Skeletal muscle tissue (tissue), 4 donors: Measurements from ENCODE around the gene F11. TPM values are rescaled to one million over a fixed set of nuclear protein-coding genes. Genes with fewer than 3 reads are reported as not detected.

ENCODE experiments used
- H3K27ac ChIP-seq: one replicate; pipeline ENCODE4 v1.7.0; 2013; ENCODE audit warnings: mild to moderate bottlenecking, low read depth, low read length, inconsistent platforms
- H3K27me3 ChIP-seq, 3 donors: one replicate each; pipeline ENCODE4 v1.7.0; 2013; ENCODE audit warnings: low read length in 3 of 3; ENCODE audit not compliant: control insufficient read depth in 3 of 3, insufficient read depth in 3 of 3
- H3K36me3 ChIP-seq, 3 donors: one replicate each; pipeline ENCODE4 v1.7.0; 2013; ENCODE audit warnings: low read length in 3 of 3; ENCODE audit not compliant: control insufficient read depth in 3 of 3, insufficient read depth in 3 of 3
- H3K4me1 ChIP-seq, 3 donors: one replicate each; pipeline ENCODE4 v1.7.0; 2013; ENCODE audit warnings: low read length in 3 of 3, mild to moderate bottlenecking in 3 of 3; ENCODE audit not compliant: control insufficient read depth in 3 of 3, insufficient read depth in 3 of 3
- H3K4me3 ChIP-seq, 3 donors: one replicate each; pipeline ENCODE4 v1.7.0; 2013; ENCODE audit warnings: low read length in 3 of 3
- H3K9ac ChIP-seq, 3 donors: one replicate each; pipeline ENCODE4 v1.7.0; 2013; ENCODE audit warnings: low read length in 3 of 3, mild to moderate bottlenecking in 3 of 3, moderate library complexity in 2 of 3, low read depth in 1 of 3
- H3K9me3 ChIP-seq, 3 donors: one replicate each; pipeline ENCODE4 v1.7.0; 2013; ENCODE audit warnings: low read length in 3 of 3; ENCODE audit not compliant: control insufficient read depth in 3 of 3
- total RNA-seq: library from RNA; depleted of rRNA; stranded (reverse); fragments of >200 nt; gene quantifications from one replicate; pipeline ENCODE4 v1.2.3, GENCODE V29; 2014
- donor health status: Osteomylitis.

Gene F11
- not detected for total RNA-seq

DNA sequence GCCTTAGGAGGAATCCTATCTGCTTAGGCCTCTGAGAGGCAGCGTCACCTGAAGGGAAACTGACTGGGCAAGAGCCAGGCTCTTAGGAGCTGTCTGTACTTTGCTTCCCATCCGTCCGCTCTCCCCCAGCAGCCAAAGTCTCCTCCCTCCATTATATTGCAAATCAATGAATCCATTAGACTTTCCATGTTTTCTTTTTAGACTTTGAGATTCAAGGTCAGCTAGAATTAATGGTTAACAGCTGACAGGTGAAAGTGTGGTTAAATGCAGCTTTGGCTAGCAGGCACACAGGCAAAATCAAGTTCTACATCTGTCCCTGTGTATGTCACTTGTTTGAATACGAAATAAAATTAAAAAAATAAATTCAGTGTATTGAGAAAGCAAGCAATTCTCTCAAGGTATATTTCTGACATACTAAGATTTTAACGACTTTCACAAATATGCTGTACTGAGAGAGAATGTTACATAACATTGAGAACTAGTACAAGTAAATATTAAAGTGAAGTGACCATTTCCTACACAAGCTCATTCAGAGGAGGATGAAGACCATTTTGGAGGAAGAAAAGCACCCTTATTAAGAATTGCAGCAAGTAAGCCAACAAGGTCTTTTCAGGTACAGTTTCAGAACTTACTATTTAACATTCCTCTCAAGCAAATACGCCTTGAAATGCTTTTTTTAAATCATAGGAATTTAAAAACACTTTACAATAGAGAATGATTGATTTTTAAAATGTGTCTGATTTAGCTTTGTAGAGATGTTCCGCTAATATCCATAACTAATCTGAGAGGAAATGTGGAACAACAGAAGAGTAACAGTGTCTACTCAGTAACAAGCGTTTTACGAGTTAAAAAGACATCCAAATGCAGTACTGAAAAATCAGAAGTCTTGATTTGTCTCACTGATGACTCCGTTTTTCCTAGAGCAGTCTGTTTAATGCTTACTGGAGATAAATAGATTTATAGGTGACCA is at the start of gene F11:
Gene F11, plus strand, starts transcription at position 507 of the 970 bp plus-strand sequence. CDS start 948 bp downstream, outside the sequence.
- H3K36me3 ChIP-seq, result no peaks in the 10 kb centered on the region
- H3K27ac ChIP-seq, result no peak within 1 kb of the TSS
- H3K4me3 ChIP-seq, result no peak within 1 kb of the TSS
- no peaks in the 10 kb centered on the region for H3K27me3 ChIP-seq
- H3K9me3 ChIP-seq, result no peaks in the 10 kb centered on the region
- peaks cover 0 to under 1% (median 0%) of the 10 kb centered on the region in 3 donors for H3K4me1 ChIP-seq
- H3K9ac ChIP-seq, result no peak within 1 kb of the TSS

DNA sequence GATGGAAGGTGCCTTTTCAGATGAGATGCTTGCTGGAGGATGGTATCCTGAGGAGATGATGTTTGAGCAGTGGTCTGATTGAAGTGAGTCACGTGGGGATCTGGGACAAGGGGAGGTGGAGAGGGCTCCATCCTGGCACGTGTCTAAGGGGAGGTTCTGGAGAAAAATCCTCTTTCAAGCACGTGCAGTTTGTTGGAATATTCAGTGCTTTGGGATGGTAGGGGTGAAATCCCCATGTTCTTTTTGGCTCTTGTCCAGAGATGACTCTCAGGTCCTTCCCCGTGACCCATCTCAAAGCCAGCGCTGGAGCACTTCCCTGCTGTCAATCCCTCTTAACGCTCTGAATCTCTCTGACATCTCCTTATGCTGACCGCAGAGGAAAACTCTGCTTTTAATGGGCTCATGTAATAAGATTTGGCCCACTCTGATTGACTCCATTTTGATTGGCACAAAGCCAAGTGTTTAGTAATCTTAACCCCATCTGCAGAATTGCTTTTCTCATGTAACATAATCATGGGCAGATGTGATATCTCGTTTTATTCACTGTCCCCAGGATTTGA is 49.4 kb upstream of the F11 start:
- Histone ChIP-seq H3K36me3 (no peaks in the 10 kb centered on the region), H3K4me1 (no peaks in the 10 kb centered on the region), H3K9ac (no peak overlapping the region), H3K27ac (no peak overlapping the region), H3K27me3 (no peaks in the 10 kb centered on the region), H3K9me3 (no peaks in the 10 kb centered on the region), H3K4me3 (no peak overlapping the region)

DNA sequence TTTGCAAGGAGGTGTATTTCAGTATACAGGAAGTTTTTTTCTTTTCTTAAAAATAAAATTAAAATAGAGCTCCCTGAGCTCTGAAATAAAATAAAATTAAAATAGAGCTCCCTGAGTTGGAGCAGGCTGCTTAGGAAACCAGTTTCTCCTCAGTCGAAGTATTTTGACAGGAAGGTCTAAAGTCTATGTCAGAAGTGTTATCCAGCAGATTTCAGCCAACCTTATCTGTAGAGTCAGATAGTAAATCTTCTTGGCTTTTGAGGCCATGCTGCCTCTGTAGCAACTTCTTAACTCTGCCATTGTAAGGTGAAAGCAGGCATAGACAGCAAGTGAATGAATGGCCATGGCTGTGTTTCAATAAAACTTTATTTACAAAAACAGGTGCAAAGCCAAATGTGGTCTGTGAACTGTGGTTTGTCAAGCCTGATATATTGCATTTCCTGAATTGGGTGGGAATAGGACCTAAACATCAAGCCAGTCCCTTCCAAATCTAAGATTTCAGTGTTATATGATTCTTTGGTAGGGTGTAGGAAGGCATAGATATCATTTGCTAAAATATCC is 48.2 kb upstream of the F11 start:
- H3K27ac ChIP-seq, result no peak overlapping the region
- H3K4me3 ChIP-seq, result no peak overlapping the region
- H3K36me3 ChIP-seq, result peaks cover 0 to 2% (median 0%) of the 10 kb centered on the region in 3 donors
- H3K27me3 ChIP-seq, result no peaks in the 10 kb centered on the region
- H3K9me3 ChIP-seq, result no peaks in the 10 kb centered on the region
- no peaks in the 10 kb centered on the region for H3K4me1 ChIP-seq
- no peak overlapping the region for H3K9ac ChIP-seq

- no peak overlapping the region for H3K4me3 ChIP-seq
- no peak overlapping the region for H3K27ac ChIP-seq
- H3K27me3 ChIP-seq, result no peaks in the 10 kb centered on the region
- peaks cover 0 to 3% (median 2%) of the 10 kb centered on the region in 3 donors for H3K9me3 ChIP-seq
- no peak overlapping the region for H3K9ac ChIP-seq
- peaks cover 0 to 2% (median 0%) of the 10 kb centered on the region in 3 donors for H3K36me3 ChIP-seq
- H3K4me1 ChIP-seq, result no peaks in the 10 kb centered on the region
These were observed 44.4 kb upstream of the F11 start for GRCh38 chr4:186221624-186222023.

DNA sequence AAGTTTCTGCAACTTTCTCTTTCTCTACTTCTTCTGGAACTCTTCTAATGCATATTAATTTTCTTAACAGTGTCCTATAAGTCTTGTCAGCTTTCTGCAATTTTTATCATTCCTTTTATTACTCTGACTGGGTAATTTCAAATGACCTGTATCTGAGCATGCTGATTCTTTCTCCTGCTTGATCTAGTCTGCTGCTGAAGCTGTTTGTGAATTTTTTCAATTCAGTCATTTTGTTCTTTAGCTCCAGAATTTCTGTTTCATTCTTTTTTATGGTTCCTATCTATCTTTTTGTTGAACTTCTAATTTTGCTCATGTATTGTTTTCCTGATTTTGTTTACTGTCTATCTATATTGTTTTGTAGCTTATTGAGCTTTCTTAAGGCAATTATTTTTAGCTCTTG is 40.1 kb upstream of the F11 start:
- Histone ChIP-seq H3K4me3 (no peak overlapping the region), H3K9ac (no peak overlapping the region), H3K4me1 (peaks cover 0 to 6% (median 3%) of the 10 kb centered on the region in 3 donors), H3K27ac (no peak overlapping the region), H3K36me3 (peaks cover 0 to 2% (median 0%) of the 10 kb centered on the region in 3 donors), H3K9me3 (peaks cover 0 to 5% (median 2%) of the 10 kb centered on the region in 3 donors), H3K27me3 (no peaks in the 10 kb centered on the region)

DNA sequence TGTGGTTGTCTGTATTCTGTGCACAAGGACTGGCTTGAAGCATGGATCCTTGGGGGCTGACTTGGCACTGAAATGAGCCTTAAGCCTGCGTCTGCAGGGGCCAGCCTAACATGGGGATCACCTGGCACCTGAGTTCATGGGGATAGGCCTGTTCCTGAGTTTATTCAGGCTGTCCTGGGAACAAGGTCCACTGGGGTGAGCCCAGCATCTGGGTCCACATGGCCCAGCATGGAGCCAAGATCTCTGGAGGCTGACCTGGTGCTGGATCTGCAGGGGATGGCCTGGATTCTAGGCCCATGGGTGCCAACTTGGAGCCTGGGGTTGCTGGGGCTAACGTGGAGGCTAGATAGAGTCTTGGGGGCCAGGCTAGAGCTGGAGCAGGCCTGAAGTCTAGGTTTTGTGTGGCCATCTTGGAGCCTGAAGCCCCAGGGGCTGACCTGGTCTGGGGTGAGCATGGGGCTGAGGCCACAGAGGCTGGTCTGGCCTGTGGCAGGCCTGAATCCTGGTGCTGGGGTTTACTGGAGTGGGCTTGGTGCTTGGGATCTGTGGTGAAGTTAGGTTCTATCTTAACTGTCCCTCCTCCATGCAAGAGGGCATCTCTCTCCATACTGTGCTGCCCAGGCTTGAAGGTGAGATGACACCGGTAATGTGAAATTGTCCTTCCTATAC is 39.3 kb upstream of the F11 start:
- Histone ChIP-seq H3K9ac (no peak overlapping the region), H3K4me3 (no peak overlapping the region), H3K9me3 (peaks cover 0 to 5% (median 2%) of the 10 kb centered on the region in 3 donors), H3K4me1 (peaks cover 0 to 6% (median 3%) of the 10 kb centered on the region in 3 donors), H3K27ac (no peak overlapping the region), H3K27me3 (no peaks in the 10 kb centered on the region), H3K36me3 (peaks cover 0 to 2% (median 0%) of the 10 kb centered on the region in 3 donors)

DNA sequence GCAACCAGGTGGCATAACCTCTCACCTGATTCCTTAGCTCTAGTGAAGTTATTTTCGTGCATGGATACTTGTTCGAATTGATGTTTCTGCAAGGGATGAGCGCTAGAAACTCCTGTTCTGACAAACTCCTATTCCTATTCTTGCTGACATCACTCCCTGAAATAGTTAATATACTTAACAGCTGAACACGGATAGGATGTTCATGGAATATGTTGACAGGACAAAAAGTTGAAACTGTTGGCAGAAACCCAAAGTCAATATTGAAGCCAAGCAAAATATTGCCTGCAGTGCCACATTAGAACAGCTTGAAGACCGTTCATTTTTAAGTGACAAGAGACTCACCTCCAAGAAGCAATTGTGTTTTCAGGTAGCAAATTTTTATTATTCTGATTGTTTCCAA is 38.8 kb upstream of the F11 start, which contains the start of gene KLKB1:
Gene KLKB1, plus strand, starts transcription at position 287 of the 400 bp plus-strand sequence. CDS start 689 bp downstream, outside the sequence.
- Histone ChIP-seq H3K27me3 (no peaks in the 10 kb centered on the region), H3K36me3 (peaks cover 0 to 2% (median 0%) of the 10 kb centered on the region in 3 donors), H3K4me1 (peaks cover 0 to 6% (median 3%) of the 10 kb centered on the region in 3 donors), H3K9me3 (peaks cover 0 to 5% (median 2%) of the 10 kb centered on the region in 3 donors), H3K27ac (no peak within 1 kb of the TSS), H3K9ac (no peak within 1 kb of the TSS), H3K4me3 (peak within 1 kb of the TSS in 1 of 3 donors; percentile 31)

GRCh38 chr4:186227744-186228513 is 38.1 kb upstream of the F11 start:
- no peak overlapping the region for H3K27ac ChIP-seq
- H3K27me3 ChIP-seq, result no peaks in the 10 kb centered on the region
- H3K9me3 ChIP-seq, result peaks cover 0 to 5% (median 2%) of the 10 kb centered on the region in 3 donors
- peaks cover 0 to 2% (median 0%) of the 10 kb centered on the region in 3 donors for H3K36me3 ChIP-seq
- H3K4me3 ChIP-seq, result peak overlapping the region in 1 of 3 donors; percentile 31
- H3K4me1 ChIP-seq, result peaks cover 0 to 6% (median 3%) of the 10 kb centered on the region in 3 donors
- no peak overlapping the region for H3K9ac ChIP-seq

GRCh38 chr4:186228514-186228894 is 37.5 kb upstream of the F11 start:
- H3K27me3 ChIP-seq, result no peaks in the 10 kb centered on the region
- no peak overlapping the region for H3K27ac ChIP-seq
- H3K9ac ChIP-seq, result no peak overlapping the region
- H3K4me1 ChIP-seq, result peaks cover 0 to 6% (median 3%) of the 10 kb centered on the region in 3 donors
- peak overlapping the region in 1 of 3 donors; percentile 31 for H3K4me3 ChIP-seq
- H3K9me3 ChIP-seq, result peaks cover 0 to 5% (median 2%) of the 10 kb centered on the region in 3 donors
- H3K36me3 ChIP-seq, result peaks cover 0 to 2% (median 0%) of the 10 kb centered on the region in 3 donors
